Fibroblast of lung (primary cell): ENCODE results near the gene HOXB1. TPM values are rescaled to one million over a fixed set of nuclear protein-coding genes. Genes with fewer than 3 reads are reported as not detected.

ENCODE experiments used
- DNase-seq, 2 donors: peaks; one replicate each; pipeline versions ENCODE4 v3.0.0 to v3.0.0-alpha.2; 2010; ENCODE audit warnings: low read depth in 2 of 2
- H2AFZ ChIP-seq: 2 replicates; pipeline ENCODE4 v1.5.1; 2012; ENCODE audit warnings: low read length, control low read depth, inconsistent platforms
- H3K27ac ChIP-seq: 2 replicates; pipeline ENCODE4 v1.5.1; 2011; ENCODE audit warnings: low read length, control low read depth; ENCODE audit not compliant: insufficient read depth
- H3K27me3 ChIP-seq: 2 replicates; pipeline ENCODE4 v1.5.1; 2011; ENCODE audit warnings: mild to moderate bottlenecking, low read length; ENCODE audit not compliant: control insufficient read depth, insufficient read depth
- H3K36me3 ChIP-seq: 2 replicates; pipeline ENCODE4 v1.5.1; 2011; ENCODE audit warnings: low read length; ENCODE audit not compliant: control insufficient read depth, insufficient read depth
- H3K4me1 ChIP-seq: 2 replicates; pipeline ENCODE4 v1.5.1; 2011; ENCODE audit warnings: low read length; ENCODE audit not compliant: control insufficient read depth, insufficient read depth; ENCODE audit errors: extremely low read depth
- H3K4me2 ChIP-seq: 2 replicates; pipeline ENCODE4 v1.5.1; 2011; ENCODE audit warnings: low read length, control low read depth; ENCODE audit not compliant: insufficient read depth; ENCODE audit errors: extremely low read depth
- H3K4me3 ChIP-seq, 4 experiments: fragments of 200-600 bp in 1 of 4; sonication (generic) in 1 of 4; replicated peaks in 1 of 4; 2 replicates each; pipeline ENCODE4 v1.5.1; 2011 to 2016; ENCODE audit warnings: low read length in 4 of 4, low read depth in 3 of 4, mild to moderate bottlenecking in 3 of 4, control low read depth in 2 of 4, inconsistent platforms in 1 of 4, mixed read lengths in 1 of 4; ENCODE audit not compliant: insufficient read depth in 1 of 4; ENCODE audit errors: control extremely low read depth in 1 of 4
- H3K79me2 ChIP-seq: 2 replicates; pipeline ENCODE4 v1.5.1; 2012; ENCODE audit warnings: mild to moderate bottlenecking, low read length, inconsistent platforms; ENCODE audit not compliant: control insufficient read depth, insufficient read depth
- H3K9ac ChIP-seq: 2 replicates; pipeline ENCODE4 v1.5.1; 2011; ENCODE audit warnings: mild to moderate bottlenecking, low read length, control low read depth; ENCODE audit not compliant: insufficient read depth
- H3K9me3 ChIP-seq: 2 replicates; pipeline ENCODE4 v1.5.1; 2012; ENCODE audit warnings: low read depth, low read length; ENCODE audit not compliant: control insufficient read depth, insufficient read depth
- H4K20me1 ChIP-seq: 2 replicates; pipeline ENCODE4 v1.5.1; 2011; ENCODE audit warnings: low read length; ENCODE audit not compliant: control insufficient read depth, insufficient read depth; ENCODE audit errors: extremely low read depth
- CTCF ChIP-seq, 2 donors: IDR thresholded peaks in 1 of 2; conservative IDR thresholded peaks in 1 of 2; 1 replicate in 1 of 2; 2 replicates in 1 of 2; pipeline ENCODE4 v1.5.1; 2011 to 2012; ENCODE audit warnings: low read length in 2 of 2, control low read depth in 1 of 2, inconsistent platforms in 1 of 2, low read depth in 1 of 2, mild to moderate bottlenecking in 1 of 2
- EZH2 ChIP-seq: IDR thresholded peaks from 2 replicates; pipeline ENCODE4 v1.5.1; 2012; ENCODE audit warnings: low read length, control low read depth, mild to moderate bottlenecking; ENCODE audit errors: missing control alignments
- polyA plus RNA-seq, 2 donors: library from polyadenylated mRNA; depleted of rRNA in 1 of 2; stranded (reverse) in 1 of 2; unstranded in 1 of 2; fragments of >200 nt; gene quantifications; 2 replicates each; pipeline ENCODE4 v1.2.1, GENCODE V29; 2011 to 2012; ENCODE audit warnings: missing spikeins in 1 of 2
- total RNA-seq: library from RNA; depleted of rRNA; stranded (reverse); fragments of >200 nt; gene quantifications from 2 replicates; pipeline ENCODE4 v1.2.1, GENCODE V29; 2014

Gene HOXB1
- total and polyA plus RNA-seq, 2 donors (not counting 1 experiment from before 2014, with no cell fraction given) = not detected

DNA sequence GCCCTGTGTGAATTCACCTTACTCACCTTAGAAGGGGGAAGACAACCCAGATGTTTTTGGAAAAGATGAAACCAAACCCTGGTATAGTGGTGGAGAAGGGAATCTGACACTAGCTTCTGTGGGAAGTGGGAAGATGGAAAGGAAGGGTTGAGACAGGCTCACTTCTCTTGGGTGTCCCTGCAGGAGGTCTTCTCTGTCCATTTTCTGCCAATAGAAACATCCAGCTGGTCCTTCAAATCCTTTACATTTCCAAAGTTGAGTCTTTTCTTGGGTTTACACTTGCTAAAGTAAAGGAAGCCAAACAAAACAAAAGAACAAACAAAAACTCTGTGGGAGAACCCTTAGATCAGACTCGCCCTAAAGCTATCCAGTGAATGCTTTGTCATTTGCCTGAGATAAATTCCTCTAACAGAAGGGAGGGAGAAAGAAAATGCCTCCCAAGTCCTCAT lies 10.2 kb downstream of the HOXB1 start:
- Histone ChIP-seq H3K36me3 (no peaks in the 10 kb centered on the region), H2AFZ (no peak overlapping the region), H3K27me3 (no peaks in the 10 kb centered on the region), H3K9ac (no peak overlapping the region), H4K20me1 (no peaks in the 10 kb centered on the region), H3K4me1 (peaks cover 11% of the 10 kb centered on the region), H3K9me3 (no peaks in the 10 kb centered on the region), H3K4me2 (no peak overlapping the region), H3K79me2 (no peaks in the 10 kb centered on the region), H3K4me3 (no peak overlapping the region), H3K27ac (no peak overlapping the region)
- DNase-seq = peak in 1 of 2 donors; percentile 28
- TF ChIP-seq CTCF (conservative IDR thresholded peaks at IDR 0.05 in 1 of 2, IDR thresholded peaks at IDR 0.05 in 1 of 2; ENCODE audit: low read depth in 1 of 2, low read length in 2 of 2) = no peak
- TF ChIP-seq EZH2 = no peak

- Histone ChIP-seq H3K4me3 (no peak overlapping the region), H3K4me2 (no peak overlapping the region), H3K9ac (no peak overlapping the region), H3K4me1 (peaks cover 11% of the 10 kb centered on the region), H3K27me3 (peaks cover 2% of the 10 kb centered on the region), H2AFZ (no peak overlapping the region), H3K36me3 (no peaks in the 10 kb centered on the region), H3K79me2 (no peaks in the 10 kb centered on the region), H3K9me3 (no peaks in the 10 kb centered on the region), H3K27ac (no peak overlapping the region), H4K20me1 (no peaks in the 10 kb centered on the region)
- DNase-seq = no peak
- TF ChIP-seq EZH2 (no peak), CTCF (conservative IDR thresholded peaks at IDR 0.05 in 1 of 2, IDR thresholded peaks at IDR 0.05 in 1 of 2; ENCODE audit: low read depth in 1 of 2, low read length in 2 of 2) (no peak)
Observed at GRCh38 chr17:48519427-48519826, 11.4 kb downstream of the HOXB1 start.

- TF ChIP-seq CTCF (conservative IDR thresholded peaks at IDR 0.05 in 1 of 2, IDR thresholded peaks at IDR 0.05 in 1 of 2; ENCODE audit: low read depth in 1 of 2, low read length in 2 of 2) (no peak), EZH2 (no peak)
- DNase-seq = no peak
- H3K79me2 ChIP-seq = no peaks in the 10 kb centered on the region
- no peak overlapping the region for H2AFZ ChIP-seq
- no peak overlapping the region for H3K4me3 ChIP-seq
- no peaks in the 10 kb centered on the region for H3K9me3 ChIP-seq
- H3K9ac ChIP-seq = no peak overlapping the region
- H3K27me3 ChIP-seq = peaks cover 5% of the 10 kb centered on the region
- H4K20me1 ChIP-seq = no peaks in the 10 kb centered on the region
- no peak overlapping the region for H3K27ac ChIP-seq
- peaks cover 9% of the 10 kb centered on the region for H3K4me1 ChIP-seq
- H3K4me2 ChIP-seq = no peak overlapping the region
- no peaks in the 10 kb centered on the region for H3K36me3 ChIP-seq
Observed at GRCh38 chr17:48517478-48517877, 13.3 kb downstream of the HOXB1 start.
